ENCODE measurements around the gene THOC1.

DNA sequence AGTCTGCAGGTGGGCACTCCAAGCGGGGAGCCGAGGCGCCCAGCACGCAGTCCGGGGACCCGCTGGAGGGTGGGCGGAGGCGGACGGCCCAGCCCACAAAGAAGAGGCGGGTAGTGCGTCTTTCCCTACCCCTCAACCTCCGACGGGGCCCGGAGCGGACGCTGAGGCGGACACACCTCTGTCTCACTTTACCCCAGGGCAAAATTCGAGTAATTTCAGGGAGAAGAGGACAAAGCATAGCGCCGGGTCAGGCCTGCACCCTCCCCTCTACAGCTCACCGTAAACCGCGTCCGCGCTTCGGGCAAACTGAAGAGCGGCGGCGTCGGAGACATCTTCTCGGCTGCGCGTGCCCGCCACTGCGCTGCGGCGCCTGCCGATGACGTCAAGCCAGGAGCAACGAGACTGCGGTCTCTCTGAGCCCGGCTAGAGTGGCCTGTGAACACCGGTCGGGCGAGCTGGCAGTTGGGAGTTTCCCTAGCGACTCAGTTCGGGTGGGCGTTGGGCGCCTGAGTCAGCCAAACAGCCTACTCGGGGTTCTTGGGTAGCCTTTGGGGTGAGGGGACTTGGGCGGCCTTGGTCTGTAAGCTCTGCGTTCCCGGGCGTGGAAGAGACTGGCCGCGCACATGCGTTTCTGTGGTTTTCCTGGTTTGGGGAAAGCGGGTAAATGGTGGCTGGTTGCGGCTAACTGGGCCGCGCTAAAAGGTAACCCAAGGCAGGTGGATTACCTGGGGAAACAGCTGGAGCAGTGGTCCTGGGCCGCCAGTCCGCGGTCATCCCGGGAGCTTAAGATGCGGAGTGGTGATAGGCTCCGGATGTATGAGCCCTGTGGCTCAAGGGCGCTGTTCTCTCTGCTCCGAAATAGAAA lies at the start of gene THOC1:
- peak; percentile 96 for TF ChIP-seq POLR2AphosphoS5 (IDR thresholded peaks at IDR 0.05)
- TF ChIP-seq, protein P1, sequence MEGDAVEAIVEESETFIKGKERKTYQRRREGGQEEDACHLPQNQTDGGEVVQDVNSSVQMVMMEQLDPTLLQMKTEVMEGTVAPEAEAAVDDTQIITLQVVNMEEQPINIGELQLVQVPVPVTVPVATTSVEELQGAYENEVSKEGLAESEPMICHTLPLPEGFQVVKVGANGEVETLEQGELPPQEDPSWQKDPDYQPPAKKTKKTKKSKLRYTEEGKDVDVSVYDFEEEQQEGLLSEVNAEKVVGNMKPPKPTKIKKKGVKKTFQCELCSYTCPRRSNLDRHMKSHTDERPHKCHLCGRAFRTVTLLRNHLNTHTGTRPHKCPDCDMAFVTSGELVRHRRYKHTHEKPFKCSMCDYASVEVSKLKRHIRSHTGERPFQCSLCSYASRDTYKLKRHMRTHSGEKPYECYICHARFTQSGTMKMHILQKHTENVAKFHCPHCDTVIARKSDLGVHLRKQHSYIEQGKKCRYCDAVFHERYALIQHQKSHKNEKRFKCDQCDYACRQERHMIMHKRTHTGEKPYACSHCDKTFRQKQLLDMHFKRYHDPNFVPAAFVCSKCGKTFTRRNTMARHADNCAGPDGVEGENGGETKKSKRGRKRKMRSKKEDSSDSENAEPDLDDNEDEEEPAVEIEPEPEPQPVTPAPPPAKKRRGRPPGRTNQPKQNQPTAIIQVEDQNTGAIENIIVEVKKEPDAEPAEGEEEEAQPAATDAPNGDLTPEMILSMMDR (IDR thresholded peaks at IDR 0.05): peak in 2 of 4 experiments; percentile 13 to 20
- TF ChIP-seq POLR2A (IDR thresholded peaks at IDR 0.05): peak; percentile 76

All from prostate gland (tissue), 2 donors.